ENCODE results near the gene SLC16A9.

GRCh38 chr10:59601985-59602384 is 107.7 kb downstream of the SLC16A9 start:
- TF ChIP-seq CTCF (conservative IDR thresholded peaks at IDR 0.05 in 1 of 2, IDR thresholded peaks at IDR 0.05 in 1 of 2; ENCODE audit: extremely low read depth in 1 of 2, insufficient read depth in 1 of 2, low read depth in 1 of 2, low read length in 2 of 2) (no peak), EZH2 (IDR thresholded peaks at IDR 0.05; ENCODE audit: borderline replicate concordance, low read length) (no peak)

Measured in mammary epithelial cell (primary cell).